Mesenchymal stem cell (in vitro differentiated cells and primary cell): ENCODE data around the gene NHSL1.

ENCODE experiments used
- DNase-seq: peaks from one replicate; pipeline ENCODE4 v3.0.0-alpha.2; 2013
- H2AFZ ChIP-seq: one replicate; pipeline ENCODE4 v1.6.1; 2013; ENCODE audit warnings: low read depth, mild to moderate bottlenecking, control low read depth, inconsistent platforms, low read length, moderate library complexity
- H2AK5ac ChIP-seq: 2 replicates; pipeline ENCODE4 v1.6.1; 2013; ENCODE audit warnings: low read length, moderate library complexity, mild to moderate bottlenecking, inconsistent platforms; ENCODE audit not compliant: severe bottlenecking
- H2BK120ac ChIP-seq: one replicate; pipeline ENCODE4 v1.6.1; 2013; ENCODE audit warnings: low read depth, mild to moderate bottlenecking, inconsistent platforms, low read length, moderate library complexity
- H2BK12ac ChIP-seq, 2 experiments: one replicate each; pipeline ENCODE4 v1.6.1; 2013; ENCODE audit warnings: inconsistent platforms in 2 of 2, low read length in 2 of 2, mild to moderate bottlenecking in 2 of 2, moderate library complexity in 2 of 2, control low read depth in 1 of 2
- H2BK15ac ChIP-seq: one replicate; pipeline ENCODE4 v1.6.1; 2013; ENCODE audit warnings: mild to moderate bottlenecking, low read depth, inconsistent platforms; ENCODE audit not compliant: poor library complexity, severe bottlenecking
- H2BK5ac ChIP-seq: 2 replicates; pipeline ENCODE4 v1.6.1; 2013; ENCODE audit warnings: low read depth, mild to moderate bottlenecking, low read length, control low read depth, inconsistent platforms; ENCODE audit not compliant: poor library complexity, severe bottlenecking
- H3K14ac ChIP-seq, 2 experiments: one replicate each; pipeline ENCODE4 v1.6.1; 2013; ENCODE audit warnings: inconsistent platforms in 2 of 2, low read length in 2 of 2, control low read depth in 1 of 2, mild to moderate bottlenecking in 1 of 2, moderate library complexity in 1 of 2
- H3K18ac ChIP-seq, 2 experiments: one replicate each; pipeline ENCODE4 v1.6.1; 2013; ENCODE audit warnings: inconsistent platforms in 2 of 2, low read length in 2 of 2, control low read depth in 1 of 2, low read depth in 1 of 2, mild to moderate bottlenecking in 1 of 2
- H3K23ac ChIP-seq, 2 experiments: one replicate each; pipeline ENCODE4 v1.6.1; 2013; ENCODE audit warnings: inconsistent platforms in 2 of 2, low read length in 2 of 2, mild to moderate bottlenecking in 2 of 2, moderate library complexity in 2 of 2, control low read depth in 1 of 2
- H3K27ac ChIP-seq: 2 replicates; pipeline ENCODE4 v1.5.1; 2013; ENCODE audit warnings: mild to moderate bottlenecking, moderate library complexity, low read length, control low read depth, inconsistent platforms; ENCODE audit not compliant: poor library complexity, severe bottlenecking
- H3K27me3 ChIP-seq, 2 experiments: 2 replicates each; pipeline versions ENCODE4 v1.6.1 to v1.7.0; 2013; ENCODE audit warnings: low read length in 2 of 2, mild to moderate bottlenecking in 2 of 2, moderate library complexity in 2 of 2, control low read depth in 1 of 2, inconsistent platforms in 1 of 2; ENCODE audit not compliant: control insufficient read depth in 1 of 2, insufficient read depth in 1 of 2
- H3K36me3 ChIP-seq, 2 experiments: 2 replicates each; pipeline versions ENCODE4 v1.6.1 to v1.7.0; 2013; ENCODE audit warnings: low read length in 2 of 2, control low read depth in 1 of 2, inconsistent platforms in 1 of 2, low read depth in 1 of 2, mild to moderate bottlenecking in 1 of 2; ENCODE audit not compliant: insufficient read depth in 2 of 2, control insufficient read depth in 1 of 2
- H3K4ac ChIP-seq, 2 experiments: one replicate each; pipeline ENCODE4 v1.6.1; 2013; ENCODE audit warnings: inconsistent platforms in 2 of 2, low read length in 2 of 2, mild to moderate bottlenecking in 2 of 2, moderate library complexity in 2 of 2, control low read depth in 1 of 2, low read depth in 1 of 2
- H3K4me1 ChIP-seq: 2 replicates; pipeline ENCODE4 v1.6.1; 2013; ENCODE audit warnings: low read depth, low read length, control low read depth; ENCODE audit not compliant: control insufficient read depth, insufficient read depth
- H3K4me2 ChIP-seq: 2 replicates; pipeline ENCODE4 v1.6.1; 2013; ENCODE audit warnings: low read length, mild to moderate bottlenecking, inconsistent platforms; ENCODE audit not compliant: poor library complexity, severe bottlenecking
- H3K4me3 ChIP-seq, 2 experiments: 2 replicates each; pipeline versions ENCODE4 v1.5.1 to v1.7.0; 2013; ENCODE audit warnings: low read length in 2 of 2, mild to moderate bottlenecking in 2 of 2, control low read depth in 1 of 2, low read depth in 1 of 2; ENCODE audit not compliant: insufficient read depth in 1 of 2
- H3K79me1 ChIP-seq: replicated peaks from 2 replicates; pipeline ENCODE4 v1.6.1; 2013; ENCODE audit warnings: mild to moderate bottlenecking, control low read depth, low read length, inconsistent platforms; ENCODE audit not compliant: poor library complexity, severe bottlenecking
- H3K9ac ChIP-seq: 2 replicates; pipeline ENCODE4 v1.7.0; 2013; ENCODE audit warnings: mild to moderate bottlenecking, low read length, moderate library complexity
- H3K9me3 ChIP-seq: 2 replicates; pipeline ENCODE4 v1.7.0; 2013; ENCODE audit warnings: mild to moderate bottlenecking, low read length; ENCODE audit not compliant: control insufficient read depth
- H4K8ac ChIP-seq: one replicate; pipeline ENCODE4 v1.6.1; 2013; ENCODE audit warnings: inconsistent platforms, mild to moderate bottlenecking, low read length, moderate library complexity
- H4K91ac ChIP-seq: one replicate; pipeline ENCODE4 v1.6.1; 2013; ENCODE audit warnings: mild to moderate bottlenecking, low read length, inconsistent platforms
- WGBS: methylation state at CpG from one replicate; pipeline ENCODE4 v1.1.7; 2013; ENCODE audit warnings: mixed read lengths; 5-methylcytosine and 5-hydroxymethylcytosine counted together

NHSL1 gene

DNA sequence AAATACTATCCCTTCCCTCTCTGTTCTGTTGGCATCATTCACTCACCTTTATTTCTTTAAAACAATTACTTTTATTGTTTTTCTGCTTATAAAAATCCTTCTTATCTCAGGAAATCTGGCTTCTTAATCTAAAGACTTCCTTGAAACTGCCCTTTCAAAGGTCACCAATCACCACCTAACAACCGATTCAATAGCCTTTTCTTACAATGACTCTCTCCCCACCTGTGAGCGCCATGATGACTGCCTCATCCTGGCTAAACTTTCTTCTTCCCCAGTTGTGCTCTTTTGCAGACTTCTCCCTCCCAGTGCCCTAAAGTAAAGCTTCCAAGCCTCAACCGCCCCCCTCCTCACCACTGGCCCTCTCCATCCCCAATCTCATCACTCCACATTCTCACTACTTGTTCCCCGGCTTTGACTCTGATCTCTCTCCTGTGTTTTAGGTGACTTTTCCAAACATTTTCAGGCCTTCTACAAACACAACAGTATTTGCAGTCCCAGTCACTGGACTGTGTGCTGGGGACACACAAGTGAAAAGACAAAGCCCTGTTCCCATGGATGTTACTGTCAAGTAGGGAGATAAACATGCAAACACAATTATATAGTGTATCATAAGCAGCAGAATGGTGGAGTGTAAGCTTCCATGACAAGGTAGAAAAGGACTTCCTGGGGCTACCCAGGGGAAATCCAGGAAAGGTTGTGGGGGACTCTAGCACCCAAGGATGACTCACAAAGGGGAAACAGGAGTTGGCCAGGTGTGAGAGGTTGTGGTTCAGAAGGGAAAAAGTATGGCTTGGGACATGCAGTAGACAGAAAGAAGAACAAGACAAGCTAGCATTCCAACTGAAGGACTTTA lies 12.8 kb downstream of the NHSL1 start:
- Histone ChIP-seq H3K18ac (no peak overlapping the region), H3K9ac (no peak overlapping the region), H3K36me3 (peaks cover 0 to 3% of the 10 kb centered on the region in 2 experiments), H3K14ac (no peak overlapping the region), H3K4ac (no peak overlapping the region), H2AK5ac (no peak overlapping the region), H3K9me3 (no peaks in the 10 kb centered on the region), H2BK120ac (no peak overlapping the region), H3K27ac (no peak overlapping the region), H3K23ac (no peak overlapping the region), H2BK5ac (no peak overlapping the region), H3K4me1 (peaks cover 2% of the 10 kb centered on the region), H3K79me1 (peaks cover 28% of the 10 kb centered on the region), H3K4me3 (no peak overlapping the region), H4K8ac (no peak overlapping the region), H3K4me2 (no peak overlapping the region), H3K27me3 (no peaks in the 10 kb centered on the region), H2BK15ac (no peak overlapping the region), H4K91ac (no peak overlapping the region), H2BK12ac (no peak overlapping the region), H2AFZ (no peak overlapping the region)
- 87% methylated on average over 4 of the region's 4 CpGs for WGBS
- DNase-seq: no peak

DNA sequence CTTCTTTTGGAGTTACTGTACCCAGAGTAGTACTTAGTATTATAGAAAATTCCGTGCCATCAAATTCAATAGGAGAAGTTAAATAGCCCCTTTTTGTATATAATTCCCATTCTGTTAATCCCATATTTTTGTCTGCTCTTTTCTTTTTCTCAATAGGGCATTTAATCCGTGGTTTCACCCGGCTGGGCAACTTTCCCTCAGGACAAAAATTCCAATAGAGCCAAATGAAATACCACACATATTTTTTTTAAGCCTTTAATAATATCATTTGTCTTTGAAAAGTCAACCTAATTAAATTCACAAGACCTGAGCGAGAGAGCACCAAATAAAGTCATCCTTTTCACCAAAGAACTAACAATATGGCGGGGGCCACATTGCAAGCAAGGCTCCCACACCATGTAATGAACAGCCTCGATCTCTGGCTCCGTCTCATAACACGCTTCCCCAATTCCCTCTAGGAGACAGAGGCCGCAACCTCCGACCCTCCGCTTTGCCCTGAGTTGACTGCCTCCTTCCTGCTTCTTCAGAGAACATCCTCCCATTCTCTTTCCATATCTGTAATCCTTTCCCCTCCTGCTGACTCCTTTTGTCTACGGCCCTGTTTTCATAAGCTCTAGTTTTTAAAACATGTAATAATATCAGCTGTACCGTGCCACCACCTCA lies 13.6 kb downstream of the NHSL1 start:
- 91% methylated on average over 13 of the region's 13 CpGs for WGBS
- Histone ChIP-seq H3K9me3 (no peaks in the 10 kb centered on the region), H4K91ac (no peak overlapping the region), H3K27ac (no peak overlapping the region), H3K18ac (no peak overlapping the region), H2BK15ac (no peak overlapping the region), H3K9ac (peak overlapping the region; percentile 88), H3K23ac (no peak overlapping the region), H3K14ac (no peak overlapping the region), H2BK120ac (no peak overlapping the region), H3K27me3 (no peaks in the 10 kb centered on the region), H2AK5ac (no peak overlapping the region), H4K8ac (no peak overlapping the region), H3K4me3 (no peak overlapping the region), H2BK12ac (no peak overlapping the region), H2BK5ac (no peak overlapping the region), H3K36me3 (peaks cover 0 to 3% of the 10 kb centered on the region in 2 experiments), H3K4me1 (peaks cover 2% of the 10 kb centered on the region), H2AFZ (no peak overlapping the region), H3K79me1 (peaks cover 28% of the 10 kb centered on the region), H3K4ac (no peak overlapping the region), H3K4me2 (no peak overlapping the region)
- no peak for DNase-seq

DNA sequence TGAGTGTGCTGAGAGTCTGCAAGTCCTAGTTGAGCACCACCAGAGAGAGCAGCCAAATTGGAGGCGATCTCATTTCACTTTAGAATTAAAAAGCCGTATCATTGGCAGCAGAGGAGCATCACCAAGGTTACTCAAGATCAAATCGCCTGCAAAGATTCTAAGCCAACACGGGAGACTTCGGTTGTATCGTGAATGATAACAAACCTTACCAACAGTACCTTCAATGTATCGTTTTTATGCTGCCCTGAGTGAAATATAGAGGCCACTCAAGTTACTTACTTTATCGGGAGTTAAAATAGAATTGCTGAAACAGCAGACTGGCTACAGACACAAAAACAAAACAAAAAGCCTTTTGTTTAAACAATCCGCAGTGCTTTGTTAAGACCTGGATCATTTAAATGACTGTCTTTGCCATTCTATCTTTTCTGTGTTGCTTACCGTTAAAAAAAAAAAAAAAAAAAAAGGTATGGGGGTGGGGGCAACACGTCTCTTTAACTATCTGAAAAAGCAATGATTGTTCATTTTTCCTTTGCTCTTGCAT lies 14.2 kb downstream of the NHSL1 start:
- no peak overlapping the region for H3K18ac ChIP-seq
- H3K27ac ChIP-seq: no peak overlapping the region
- H3K14ac ChIP-seq: no peak overlapping the region
- no peak overlapping the region for H2AFZ ChIP-seq
- H3K9ac ChIP-seq: peak overlapping the region; percentile 88
- no peaks in the 10 kb centered on the region for H3K9me3 ChIP-seq
- no peak overlapping the region for H4K91ac ChIP-seq
- H3K4me1 ChIP-seq: peaks cover 2% of the 10 kb centered on the region
- no peak overlapping the region for H2BK12ac ChIP-seq
- peaks cover 25% of the 10 kb centered on the region for H3K79me1 ChIP-seq
- H4K8ac ChIP-seq: no peak overlapping the region
- no peak overlapping the region for H2BK120ac ChIP-seq
- H3K23ac ChIP-seq: no peak overlapping the region
- peaks cover 0 to 3% of the 10 kb centered on the region in 2 experiments for H3K36me3 ChIP-seq
- H3K4ac ChIP-seq: no peak overlapping the region
- H2AK5ac ChIP-seq: no peak overlapping the region
- DNase-seq: no peak
- no peak overlapping the region for H3K4me2 ChIP-seq
- no peak overlapping the region for H2BK5ac ChIP-seq
- WGBS: 62% methylated on average over 10 of the region's 11 CpGs
- peak overlapping the region in 1 of 2 experiments; percentile 74 for H3K4me3 ChIP-seq
- H2BK15ac ChIP-seq: no peak overlapping the region
- H3K27me3 ChIP-seq: no peaks in the 10 kb centered on the region
